GM18498 (cell line): ENCODE results near the gene HOXA2.

Source experiments
- ATAC-seq: cut with Tn5 transposase; IDR thresholded peaks from one replicate; pipeline ENCODE4 v1.9.1; 2021; ENCODE audit warnings: mild to moderate bottlenecking, moderate library complexity; ENCODE audit not compliant: unreplicated experiment

Gene HOXA2

DNA sequence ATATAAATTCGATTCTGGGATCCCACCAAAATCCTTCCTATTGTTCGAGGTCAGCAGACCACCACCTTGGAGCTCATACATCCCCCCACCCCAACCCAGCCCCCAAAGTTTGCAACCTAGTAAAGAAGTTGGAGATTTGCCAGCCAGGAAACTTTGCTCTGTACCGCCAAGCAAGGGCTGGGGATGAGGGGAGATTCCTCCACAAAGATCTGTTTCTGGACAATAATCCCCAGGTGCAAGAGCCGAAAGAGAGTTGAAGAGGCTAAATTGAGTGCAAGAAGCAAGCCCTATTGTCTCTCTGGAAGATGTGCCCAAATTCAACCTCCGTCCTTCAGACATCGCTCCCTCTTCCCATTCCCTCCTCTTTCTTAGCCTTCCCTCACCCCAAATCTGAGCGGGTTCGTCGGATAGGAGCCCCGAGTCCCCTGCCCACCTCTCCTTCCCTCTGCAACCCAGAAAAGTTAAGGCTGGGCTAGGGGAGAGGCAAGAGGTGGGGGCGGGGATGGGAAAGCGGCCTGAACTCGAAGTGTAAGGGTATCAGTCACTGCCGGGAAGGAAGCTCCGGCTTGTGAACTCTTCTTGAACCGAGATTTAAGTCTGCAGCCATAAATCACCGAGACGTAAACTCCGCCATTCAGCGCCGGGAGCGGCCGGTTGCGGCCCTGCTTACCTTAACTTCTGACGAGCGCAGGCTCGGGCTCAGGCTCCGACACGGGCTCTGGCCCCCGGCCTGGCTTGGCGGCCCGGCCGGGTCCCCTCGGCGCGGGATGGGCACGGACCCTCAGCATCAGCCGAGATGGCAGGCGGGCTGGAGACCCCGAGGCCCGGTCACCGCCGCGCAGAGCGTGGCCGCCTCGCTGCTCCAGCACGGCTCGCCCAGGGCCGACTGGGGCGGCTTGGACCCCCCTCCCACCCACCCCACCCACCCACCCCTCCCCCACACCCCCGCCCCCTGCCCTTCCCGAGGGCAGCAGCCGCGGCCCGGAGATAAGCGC, 10.8 kb upstream of the HOXA2 start:
- ATAC-seq, result no peak

DNA sequence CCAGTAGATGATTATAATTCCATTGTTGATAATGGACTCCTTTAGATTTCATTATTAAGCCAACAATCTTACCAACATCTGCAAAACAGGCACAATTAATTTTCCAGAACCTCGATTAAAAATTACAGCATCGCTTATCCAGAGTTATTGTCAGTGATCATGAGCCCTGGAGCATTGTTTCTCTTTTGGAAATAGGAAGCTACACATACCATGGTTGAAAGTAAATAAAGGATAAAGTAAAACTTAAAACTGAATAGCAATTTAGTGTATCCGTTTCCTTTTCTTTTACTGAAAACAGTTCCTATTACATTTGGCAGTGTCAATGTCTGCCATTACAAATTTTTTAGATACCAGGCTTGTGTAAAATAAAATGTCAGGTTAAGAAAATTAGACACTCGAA, 9.9 kb upstream of the HOXA2 start:
- ATAC-seq, result no peak

DNA sequence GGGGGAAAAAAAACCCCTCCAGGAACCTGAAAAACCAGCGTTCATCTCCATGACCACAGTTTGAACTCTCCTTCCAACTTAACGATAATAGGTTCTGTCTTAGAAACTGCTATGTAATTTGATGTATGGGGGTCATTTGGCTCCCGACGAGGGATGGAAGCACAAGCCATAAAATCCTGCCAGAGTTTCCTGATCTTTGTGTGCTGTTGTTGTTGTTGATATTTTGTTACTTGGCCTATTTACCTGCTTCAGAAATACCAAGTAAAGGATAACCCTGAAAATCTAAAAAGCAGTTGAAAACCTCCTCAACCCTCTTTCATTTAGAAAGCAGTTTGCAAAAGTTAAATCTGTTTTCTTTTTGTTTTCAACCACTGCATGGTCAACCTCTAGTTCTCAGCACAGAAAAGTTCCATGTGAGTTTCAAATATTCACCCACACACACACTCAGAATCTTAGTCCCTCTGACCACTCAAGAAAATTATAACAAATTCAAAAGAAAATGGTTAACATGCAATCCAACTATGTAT, 9.3 kb upstream of the HOXA2 start:
- no peak for ATAC-seq

DNA sequence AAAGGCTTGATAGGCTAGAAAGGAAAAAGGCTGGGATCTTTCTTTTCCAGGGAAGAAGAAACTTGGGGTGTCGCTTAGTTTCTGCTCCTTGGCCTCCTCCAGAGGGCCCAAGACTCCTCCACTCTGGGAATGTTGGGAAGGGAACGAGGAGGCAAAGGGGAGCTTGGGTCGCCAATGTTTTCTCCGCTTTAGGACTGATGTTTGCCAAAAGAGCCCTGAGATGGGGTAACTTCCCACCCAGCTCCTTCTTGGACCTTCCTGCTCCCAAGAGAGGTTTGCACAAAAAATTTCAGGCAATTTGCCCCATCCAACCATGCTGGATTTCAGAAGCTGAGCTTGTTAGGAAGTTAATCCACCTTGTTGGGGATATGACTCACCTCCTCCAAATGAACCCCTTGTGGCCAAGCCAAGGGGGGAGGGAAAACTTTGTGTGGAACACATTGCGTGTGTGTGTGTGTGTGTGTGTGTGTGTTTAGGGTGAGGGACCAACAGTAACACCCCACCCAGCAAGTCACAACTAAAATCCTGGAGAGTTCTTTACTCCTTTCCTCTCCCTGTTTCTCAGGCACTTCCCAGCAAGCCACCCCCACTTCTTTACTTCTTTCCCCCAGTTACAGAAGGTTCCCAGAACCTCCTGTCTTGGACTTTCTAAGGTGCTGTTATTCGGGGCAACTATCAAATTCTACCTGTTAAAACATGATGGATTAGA, 8.7 kb upstream of the HOXA2 start:
- no peak for ATAC-seq

DNA sequence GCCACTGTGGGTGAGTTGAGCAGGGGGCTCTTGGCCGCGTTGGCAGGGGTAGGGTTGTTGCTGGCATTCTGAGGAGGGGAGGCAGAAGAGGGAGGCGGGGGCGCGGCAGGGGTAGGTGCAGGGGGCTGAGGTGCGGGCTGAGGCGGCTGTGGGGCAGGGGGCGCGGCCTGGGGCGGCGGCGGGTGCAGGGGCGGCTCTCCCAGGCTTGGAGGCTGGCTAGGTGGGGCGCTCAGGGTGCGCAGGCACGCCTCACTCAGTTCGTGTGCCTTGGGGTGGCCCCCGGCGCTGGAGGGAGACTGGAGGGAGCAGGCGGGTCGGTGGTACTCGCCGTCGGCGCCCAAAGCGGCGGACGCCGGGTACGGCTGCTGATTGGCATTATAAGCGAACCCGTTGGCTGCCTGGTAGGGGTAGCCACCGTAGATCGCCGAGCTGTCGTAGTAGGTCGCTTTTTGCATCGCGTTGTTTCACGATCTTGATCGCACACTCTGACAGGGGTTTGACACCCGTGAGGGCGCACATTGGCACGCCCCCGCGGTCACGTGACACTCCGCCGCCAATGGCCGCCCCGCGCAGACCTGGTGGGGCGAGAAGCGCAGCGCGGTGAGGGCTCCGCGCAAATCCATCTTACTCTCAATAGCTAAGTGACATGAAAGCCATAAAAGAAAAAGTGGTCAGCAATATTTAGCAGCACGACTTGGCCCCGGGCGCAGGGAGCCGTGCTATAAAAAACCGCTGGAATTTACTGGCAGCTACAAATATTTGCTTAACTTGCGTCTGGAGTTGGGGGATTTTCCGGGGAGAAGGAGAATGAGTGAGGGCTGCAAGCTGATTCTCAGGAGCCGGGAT, 7.9 kb upstream of the HOXA2 start:
- ATAC-seq, result no peak

DNA sequence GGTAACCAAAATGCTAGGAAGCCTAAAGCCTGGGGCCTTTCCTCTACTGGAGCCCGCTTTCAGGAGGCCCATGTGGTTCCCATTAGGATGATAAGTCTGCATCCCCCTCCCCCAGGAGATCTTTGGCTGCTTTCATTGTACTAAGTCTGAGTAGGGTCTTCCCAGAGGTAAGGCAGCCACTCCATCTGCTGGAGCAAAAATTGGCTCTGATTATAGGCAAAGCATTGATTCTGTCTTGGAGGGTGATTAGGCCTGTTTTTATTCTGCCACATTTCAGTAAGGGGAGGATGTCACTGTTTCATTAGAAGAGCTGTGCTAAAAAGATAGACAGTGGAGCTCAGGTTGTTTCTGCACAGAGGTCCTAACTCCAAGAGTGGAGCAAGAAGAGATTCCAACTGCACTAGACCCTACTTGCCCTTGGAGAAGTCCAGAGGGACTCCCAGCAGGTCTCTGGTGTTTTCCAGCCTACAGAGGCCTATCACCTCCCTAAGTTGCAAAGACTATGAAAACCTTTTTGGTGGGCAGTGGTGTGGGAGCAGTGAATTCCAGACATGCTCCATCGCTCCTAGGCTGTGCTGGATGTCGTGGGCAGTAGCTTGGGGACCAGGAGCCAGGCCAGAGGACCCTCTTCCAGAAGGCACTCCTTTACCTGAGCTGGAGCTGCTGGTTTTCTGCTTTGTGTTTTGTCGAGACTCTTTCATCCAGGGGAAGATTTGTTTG, 7.1 kb upstream of the HOXA2 start:
- no peak for ATAC-seq

DNA sequence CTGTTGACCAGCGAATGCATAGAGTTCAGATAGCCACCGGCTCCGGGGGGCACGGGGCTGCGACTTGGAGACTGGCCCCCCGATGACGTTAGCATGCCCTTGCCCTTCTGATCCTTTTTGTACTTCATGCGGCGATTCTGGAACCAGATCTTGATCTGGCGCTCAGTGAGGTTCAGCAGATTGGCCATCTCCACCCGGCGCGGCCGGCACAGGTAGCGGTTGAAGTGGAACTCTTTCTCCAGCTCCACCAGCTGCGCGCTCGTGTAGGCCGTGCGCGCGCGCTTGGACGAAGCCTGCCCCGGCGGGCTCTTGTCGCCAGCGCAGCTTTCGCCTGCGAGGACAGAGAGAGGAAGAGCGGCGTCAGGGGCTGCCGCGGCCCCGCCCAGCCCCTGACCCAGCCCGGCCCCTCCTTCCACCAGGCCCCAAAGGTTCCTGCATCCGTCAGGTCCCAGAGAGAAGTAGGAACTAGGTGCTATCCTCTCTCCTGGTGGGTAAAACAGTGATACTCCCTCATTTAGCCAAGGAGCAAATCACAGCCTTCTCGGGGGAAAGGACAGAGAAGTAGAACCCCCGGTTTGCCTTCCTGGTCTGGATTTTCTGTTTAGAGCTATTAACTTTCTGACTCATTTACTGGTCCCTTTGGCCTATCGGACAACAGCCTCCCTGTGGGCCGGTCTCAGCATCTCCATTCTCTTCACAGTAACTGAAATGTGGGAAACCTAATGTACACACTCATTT, 6.1 kb upstream of the HOXA2 start:
- ATAC-seq, result no peak

DNA sequence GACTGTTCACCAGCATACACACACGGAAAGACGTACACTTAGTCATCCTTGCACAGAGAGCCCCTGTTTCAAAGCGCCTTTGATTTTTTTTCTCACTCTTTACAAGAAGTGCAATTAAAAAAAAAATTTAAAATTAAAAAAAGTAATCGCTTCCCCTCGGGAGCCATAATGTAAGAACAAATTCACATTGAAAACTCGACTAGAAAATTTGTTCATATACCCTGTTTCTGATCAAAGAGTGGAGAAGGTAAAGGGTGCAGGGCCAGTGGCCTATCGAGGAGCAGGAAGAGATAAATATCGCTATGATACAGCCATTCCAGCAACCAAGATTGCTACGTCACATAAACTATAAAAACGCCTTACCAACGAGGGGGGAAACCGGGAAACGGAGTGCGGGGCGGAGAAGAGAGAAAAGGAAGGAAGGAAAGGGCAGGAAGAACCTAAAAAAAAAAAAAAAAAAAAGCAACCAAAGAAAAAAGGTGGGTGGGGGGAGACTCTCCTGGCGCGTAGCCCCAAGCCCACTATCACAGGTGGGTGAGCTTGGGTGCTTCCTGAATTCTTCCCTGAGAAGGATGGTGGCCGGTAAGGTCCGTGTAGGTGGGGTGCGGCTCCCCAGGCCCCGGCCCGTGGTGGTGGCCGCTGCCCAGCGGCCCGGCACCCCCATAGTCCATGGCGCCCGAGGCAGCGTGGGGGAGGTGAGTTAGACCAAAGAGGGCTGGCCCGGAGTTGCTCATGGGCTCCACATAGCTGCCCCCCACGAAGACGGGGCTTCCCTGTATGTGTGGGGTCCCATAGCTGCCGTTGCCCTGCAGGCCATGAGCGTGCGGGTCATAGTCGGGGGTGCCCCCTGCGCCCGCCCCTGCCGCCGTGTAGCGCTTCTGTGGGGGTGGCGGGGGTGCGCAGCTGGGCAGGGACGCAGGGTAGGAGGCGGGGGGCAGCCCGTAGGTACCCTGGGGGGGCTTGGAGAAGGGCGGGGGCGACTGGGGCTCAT, 5.2 kb upstream of the HOXA2 start:
- ATAC-seq, result no peak

DNA sequence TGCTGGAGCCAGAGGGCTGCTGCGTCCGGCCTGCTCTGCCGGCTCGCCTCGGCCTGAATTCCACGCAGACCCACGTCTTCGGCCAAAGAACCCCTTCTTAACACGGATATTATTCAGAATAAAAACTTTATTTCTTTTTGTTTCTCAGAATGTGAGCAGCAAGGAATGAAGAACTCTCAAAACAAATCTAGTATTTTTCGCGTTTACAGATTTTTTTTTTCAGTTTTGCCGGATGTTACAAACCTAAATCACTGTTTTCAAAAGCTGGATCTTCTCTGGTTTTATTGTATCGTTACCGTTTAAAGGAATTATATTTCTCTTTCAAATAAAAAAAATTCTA, 4.4 kb upstream of the HOXA2 start:
- no peak for ATAC-seq

DNA sequence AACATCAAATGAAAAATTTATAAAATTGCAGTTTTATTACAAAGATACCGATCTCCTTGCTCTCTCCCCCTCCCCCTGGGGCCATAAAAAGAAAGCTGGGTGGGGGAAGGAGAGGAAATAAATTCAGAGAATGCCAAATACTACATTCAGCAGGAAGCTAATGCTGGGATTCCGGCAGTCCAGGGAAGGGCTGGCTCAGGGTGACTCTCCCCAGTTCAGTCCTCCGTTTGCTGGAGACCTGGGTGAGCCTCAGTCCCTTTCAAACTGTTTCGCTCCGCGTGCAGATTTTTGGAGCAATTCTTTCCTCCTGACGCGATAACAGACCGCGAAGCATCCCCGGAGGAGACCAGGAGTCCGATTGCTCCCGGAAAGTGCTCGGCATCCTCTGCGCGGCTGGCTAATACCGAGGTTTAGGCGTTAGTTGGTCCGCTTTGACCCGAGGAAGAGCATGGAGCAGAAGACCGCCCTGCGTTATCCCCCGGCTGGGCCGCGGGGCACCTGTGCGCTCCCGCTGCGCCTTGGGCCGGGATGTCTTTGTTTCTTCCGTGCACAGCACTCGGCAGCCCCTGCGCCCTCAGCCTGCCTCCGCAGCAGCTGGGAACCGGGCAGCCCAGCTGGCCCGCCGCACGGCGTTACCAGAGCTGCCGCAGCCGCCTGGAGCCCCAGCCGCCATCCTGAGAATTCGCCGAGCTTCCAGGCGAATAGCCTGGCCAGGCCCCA, 3.9 kb upstream of the HOXA2 start:
- no peak for ATAC-seq

DNA sequence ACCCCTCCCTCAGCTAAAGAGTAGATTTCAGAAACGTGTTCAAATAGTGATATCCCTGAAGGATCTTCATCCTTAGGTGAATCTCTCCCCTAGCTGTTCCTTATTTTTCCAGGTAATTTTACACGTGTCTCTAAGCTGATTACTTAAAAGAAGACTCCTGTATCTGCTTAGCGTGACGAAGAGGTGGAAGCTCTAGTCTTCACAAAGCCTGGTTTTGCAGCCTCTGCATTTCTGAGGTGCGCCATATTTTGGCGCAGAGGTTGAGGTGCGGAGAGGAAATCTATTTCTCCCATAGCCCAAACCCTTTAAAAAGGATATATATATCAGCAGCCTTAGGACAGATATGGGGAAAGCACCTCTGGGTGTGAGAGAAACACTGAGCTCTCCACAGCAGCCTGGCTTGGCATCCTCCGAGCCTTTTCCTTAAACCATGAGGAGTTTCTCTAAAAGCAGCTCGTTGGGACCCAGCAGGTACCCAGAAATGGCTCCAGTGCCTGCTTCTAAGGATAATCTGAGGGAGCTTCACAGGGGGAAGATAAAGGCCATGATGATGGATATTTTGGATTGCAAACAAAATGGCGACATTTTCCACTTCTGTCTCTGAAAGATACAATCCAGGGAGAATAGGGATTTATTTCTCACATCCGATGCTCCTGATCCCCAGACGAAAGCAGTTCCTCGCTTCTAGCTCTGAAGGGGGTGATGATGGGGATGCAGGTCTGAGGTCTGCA, 3.0 kb upstream of the HOXA2 start:
- no peak for ATAC-seq

DNA sequence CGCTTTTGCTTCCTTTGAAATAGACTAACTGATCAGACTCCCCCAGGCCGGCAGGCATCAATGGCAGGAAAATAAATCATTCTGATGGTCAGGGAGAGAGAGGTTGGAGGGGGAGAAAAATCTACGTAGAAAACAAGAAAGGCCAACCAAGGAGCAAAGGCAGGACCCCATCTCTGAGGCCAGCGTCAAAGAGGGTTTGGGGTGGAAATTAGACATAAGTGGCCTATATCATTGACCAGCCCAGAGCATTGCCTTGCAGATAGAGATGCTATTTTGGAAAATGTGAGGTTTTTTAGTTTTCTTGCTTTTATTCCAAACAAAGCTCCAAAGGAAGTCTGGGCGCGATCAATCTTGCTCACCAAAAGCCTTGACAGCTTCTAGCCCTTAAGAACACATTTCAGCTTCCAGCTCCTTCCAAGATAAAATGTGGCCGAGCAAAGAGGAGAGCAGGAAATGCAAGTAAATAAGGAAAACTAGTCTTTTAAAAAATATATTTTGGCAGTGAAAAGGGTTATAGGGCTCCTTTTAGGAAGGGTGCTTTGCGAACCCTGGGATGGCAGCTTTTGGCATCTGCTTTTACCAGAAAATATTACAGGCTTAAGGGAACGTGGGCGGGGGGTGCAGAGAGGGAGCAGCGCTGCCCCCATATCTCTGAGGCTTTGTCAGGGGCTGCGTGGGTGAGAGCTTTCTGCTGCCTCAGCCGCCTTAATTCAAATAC, 2.0 kb upstream of the HOXA2 start:
- no peak for ATAC-seq

DNA sequence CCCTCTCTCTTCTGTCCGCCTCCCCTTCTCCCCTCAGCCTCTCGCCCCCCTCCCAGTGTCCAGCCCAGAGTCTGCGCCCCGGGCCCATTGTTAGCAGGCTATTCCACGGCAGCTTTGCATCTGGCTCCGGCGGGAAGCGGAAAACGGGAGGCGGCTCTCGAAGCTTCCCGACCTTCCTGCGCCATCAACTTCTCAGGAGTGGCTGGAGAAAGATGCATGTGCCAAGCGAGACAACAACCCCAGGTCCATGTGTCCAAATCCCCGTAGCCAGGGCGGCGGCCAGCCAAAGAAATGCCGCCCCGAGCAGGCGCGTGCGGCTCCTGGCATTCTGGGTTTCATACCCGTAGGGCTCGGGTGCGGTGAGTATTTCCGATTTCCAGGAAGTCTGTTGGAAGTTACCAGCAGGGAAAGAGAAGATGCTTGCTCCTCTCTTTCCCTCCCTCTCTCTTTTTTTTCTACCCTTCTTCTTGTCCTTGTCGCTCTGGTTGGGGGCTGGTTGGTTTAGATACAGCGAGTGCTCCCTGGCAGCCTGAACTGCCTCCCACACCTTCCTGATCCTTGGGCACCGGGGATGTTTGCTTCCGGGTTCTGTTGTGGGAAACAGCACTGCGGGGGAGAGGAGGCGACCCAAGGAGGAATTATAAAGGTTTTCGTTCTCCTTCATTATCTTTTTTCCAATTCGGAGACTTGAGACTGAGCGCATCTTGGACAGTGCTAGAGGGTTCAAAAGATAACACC, 1.2 kb upstream of the HOXA2 start:
- no peak for ATAC-seq

DNA sequence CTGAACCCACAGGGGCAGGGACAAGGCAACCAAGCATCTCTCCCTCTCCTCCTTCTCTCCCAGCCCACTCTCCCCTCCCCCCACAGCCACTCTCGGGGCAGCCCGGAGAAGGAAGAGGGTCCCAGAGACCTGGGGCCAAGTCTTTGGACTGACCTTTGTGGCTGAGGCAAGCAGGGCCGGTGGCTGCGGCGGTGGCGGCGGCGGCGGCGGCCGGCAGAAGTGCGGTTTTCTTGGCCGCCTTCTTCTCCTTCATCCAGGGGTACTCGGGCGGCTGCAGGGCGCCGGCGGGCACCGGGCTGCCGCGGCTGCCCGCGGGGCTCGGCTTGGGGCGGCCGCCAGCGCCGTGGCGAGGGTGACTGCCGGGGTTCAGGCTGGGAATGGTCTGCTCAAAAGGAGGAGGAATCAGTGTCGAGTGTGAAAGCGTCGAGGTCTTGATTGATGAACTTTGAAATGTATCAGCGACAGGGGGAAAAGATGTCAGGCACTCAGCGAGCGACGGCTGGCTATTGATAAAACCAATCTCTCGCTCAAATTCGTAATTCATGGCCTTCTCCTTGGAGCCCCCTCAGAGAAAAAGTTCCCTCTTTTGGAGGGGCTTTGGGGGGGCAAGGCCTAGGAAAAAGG, 414 bp downstream of the HOXA2 start:
- ATAC-seq, result no peak

DNA sequence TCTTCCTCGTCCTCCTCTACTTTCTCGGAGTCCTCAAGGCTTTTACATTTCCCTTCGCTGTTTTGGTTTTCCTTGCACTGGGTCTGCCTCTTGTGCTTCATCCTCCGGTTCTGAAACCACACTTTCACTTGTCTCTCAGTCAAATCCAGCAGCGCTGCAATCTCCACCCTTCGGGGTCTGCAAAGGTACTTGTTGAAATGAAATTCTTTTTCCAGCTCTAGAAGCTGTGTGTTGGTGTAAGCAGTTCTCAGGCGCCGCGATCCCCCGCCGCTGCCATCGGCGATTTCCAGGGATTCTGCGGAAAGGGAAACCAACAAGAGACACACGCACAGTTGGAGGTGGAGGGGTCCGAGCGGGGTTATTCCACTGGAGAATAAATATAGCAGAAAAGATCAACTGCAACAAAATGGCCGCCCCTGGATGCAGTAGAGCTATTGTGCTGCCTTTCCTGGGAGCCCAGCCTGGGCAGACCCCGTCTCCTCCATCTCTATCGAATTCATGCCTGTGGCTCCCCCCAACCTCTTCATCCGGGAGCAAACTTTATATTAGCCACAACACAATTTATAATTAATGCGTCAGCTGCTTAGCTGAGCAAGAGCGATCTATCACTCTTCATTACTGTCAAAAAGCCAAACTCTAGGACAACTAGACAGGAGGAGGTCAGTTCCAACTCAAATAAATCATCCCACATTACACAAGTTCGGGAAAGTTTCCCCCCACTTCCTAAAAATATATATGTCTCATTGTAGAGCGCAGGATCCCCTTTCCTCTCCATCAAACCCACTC, 1.1 kb downstream of the HOXA2 start:
- no peak for ATAC-seq
